Astrocyte (in vitro differentiated cells and primary cell): ENCODE results near the gene C14orf39.

Experiments used
- CTCF ChIP-seq: IDR thresholded peaks from 2 replicates; pipeline ENCODE4 v1.5.1; 2011; ENCODE audit warnings: low read depth, mild to moderate bottlenecking, inconsistent platforms, low read length, moderate library complexity; ENCODE audit not compliant: insufficient read depth
- EZH2 ChIP-seq: IDR thresholded peaks from 2 replicates; pipeline ENCODE4 v1.6.1; 2012; ENCODE audit warnings: mild to moderate bottlenecking, low read length, inconsistent platforms; ENCODE audit not compliant: insufficient read depth

- no peak for TF ChIP-seq CTCF
- TF ChIP-seq EZH2 = peak; percentile 94
Observed at GRCh38 chr14:60515511-60516289, 29.8 kb upstream of the C14orf39 start.
